NCI-H1048 (cell line): ENCODE results near the gene ZNF511.
A peak's percentile ranks its signal among the peaks of the same experiment; 100 is the strongest.

Experiments
- DNase-seq: peaks from one replicate; lab custom pipeline; 2025; lab: John Stamatoyannopoulos, UW

ZNF511 gene

GRCh38 chr10:133292919-133293809 lies 15.6 kb upstream of the ZNF511 start:
- no peak for DNase-seq

GRCh38 chr10:133293810-133294119 lies 14.9 kb upstream of the ZNF511 start:
- no peak for DNase-seq

GRCh38 chr10:133294189-133294588 lies 14.5 kb upstream of the ZNF511 start:
- DNase-seq: no peak

GRCh38 chr10:133295426-133296320 lies 13.0 kb upstream of the ZNF511 start:
- no peak for DNase-seq

- DNase-seq: no peak
These were observed 11.2 kb upstream of the ZNF511 start for GRCh38 chr10:133297504-133297903.

- DNase-seq: no peak
These were observed 10.2 kb upstream of the ZNF511 start for GRCh38 chr10:133298466-133298865.

- DNase-seq: no peak
These were observed 9.5 kb upstream of the ZNF511 start for GRCh38 chr10:133299224-133299623.

- no peak for DNase-seq
These were observed 9.0 kb upstream of the ZNF511 start for GRCh38 chr10:133299738-133300137.

- DNase-seq: no peak
These were observed 6.5 kb upstream of the ZNF511 start for GRCh38 chr10:133302230-133302629.

GRCh38 chr10:133303206-133303605 lies 5.5 kb upstream of the ZNF511 start:
- no peak for DNase-seq

GRCh38 chr10:133306097-133306476 lies 2.6 kb upstream of the ZNF511 start:
- no peak for DNase-seq

- no peak for DNase-seq
These were observed 1.8 kb upstream of the ZNF511 start for GRCh38 chr10:133306941-133307379.

GRCh38 chr10:133307776-133308420 lies 816 bp upstream of the ZNF511 start:
- DNase-seq: peak; percentile 73

GRCh38 chr10:133309100-133309719 lies 496 bp downstream of the ZNF511 start:
- DNase-seq: peak; percentile 74

- no peak for DNase-seq
These were observed 1.1 kb downstream of the ZNF511 start for GRCh38 chr10:133309720-133310398.

- no peak for DNase-seq
These were observed 1.7 kb downstream of the ZNF511 start for GRCh38 chr10:133310399-133310755.

- no peak for DNase-seq
These were observed 2.1 kb downstream of the ZNF511 start for GRCh38 chr10:133310789-133311188.

GRCh38 chr10:133311570-133311969 lies 2.9 kb downstream of the ZNF511 start:
- no peak for DNase-seq

- DNase-seq: no peak
These were observed 3.5 kb downstream of the ZNF511 start for GRCh38 chr10:133312016-133312768.

GRCh38 chr10:133312769-133313145 lies 4.0 kb downstream of the ZNF511 start:
- DNase-seq: no peak

GRCh38 chr10:133313192-133313591 lies 4.5 kb downstream of the ZNF511 start:
- DNase-seq: no peak
